CD4-positive, alpha-beta T cell (primary cell): Measurements from ENCODE around the gene OBSL1. TPM values are rescaled to one million over a fixed set of nuclear protein-coding genes. Genes with fewer than 3 reads are reported as not detected.
A peak's percentile ranks its signal among the peaks of the same experiment; 100 is the strongest.

Experiments used
- ATAC-seq: fragments of 200-7000 bp; cut with Tn5 transposase; one replicate; pipeline ENCODE4 v1.10.0; 2022; ENCODE audit warnings: mild to moderate bottlenecking; ENCODE audit not compliant: poor library complexity
- CTCF ChIA-PET: fragments of 350-600 bp; sonication (Branson Sonifier 250); formaldehyde crosslinking; loops from one replicate; lab custom pipeline; 2021; ENCODE audit warnings: antibody characterized with exemption, inconsistent platforms; lab: Charles Lee
- POLR2A ChIA-PET: fragments of 350-600 bp; sonication (Branson Sonifier 250); formaldehyde crosslinking; loops from one replicate; lab custom pipeline; 2021; ENCODE audit warnings: antibody characterized with exemption, inconsistent platforms; lab: Charles Lee
- DNase-seq, 14 experiments: peaks; one replicate each; pipeline ENCODE4 v3.0.0-alpha.2; 2013 to 2020; ENCODE audit warnings: mixed read lengths in 2 of 14
- H3K27ac ChIP-seq, 2 donors: one replicate each; pipeline versions ENCODE4 v1.5.1 to v1.7.0; 2013; ENCODE audit warnings: low read length in 2 of 2, low read depth in 1 of 2, mild to moderate bottlenecking in 1 of 2
- H3K27me3 ChIP-seq, 2 experiments: 1 replicate in 1 of 2; 2 replicates in 1 of 2; pipeline versions ENCODE4 v1.6.1 to v1.7.0; 2013; ENCODE audit warnings: low read length in 2 of 2, control low read depth in 1 of 2, mild to moderate bottlenecking in 1 of 2, moderate library complexity in 1 of 2; ENCODE audit not compliant: insufficient read depth in 2 of 2, control insufficient read depth in 1 of 2
- H3K36me3 ChIP-seq: one replicate; pipeline ENCODE4 v1.6.1; 2013; ENCODE audit warnings: low read length, control low read depth; ENCODE audit not compliant: insufficient read depth
- H3K4me1 ChIP-seq: one replicate; pipeline ENCODE4 v1.6.1; 2013; ENCODE audit warnings: low read length, control low read depth; ENCODE audit not compliant: insufficient read depth
- H3K4me3 ChIP-seq: one replicate; pipeline ENCODE4 v1.5.1; 2013; ENCODE audit warnings: mild to moderate bottlenecking, low read length, moderate library complexity
- H3K9me3 ChIP-seq, 2 experiments: 1 replicate in 1 of 2; 2 replicates in 1 of 2; pipeline versions ENCODE4 v1.6.1 to v1.7.0; 2013; ENCODE audit warnings: low read length in 2 of 2, mild to moderate bottlenecking in 2 of 2, control low read depth in 1 of 2, moderate library complexity in 1 of 2; ENCODE audit not compliant: control insufficient read depth in 1 of 2, insufficient read depth in 1 of 2
- H3K27ac Mint-ChIP-seq: one replicate; pipeline ENCODE4 v1.8.0; 2020; ENCODE audit warnings: mixed read lengths
- H3K27me3 Mint-ChIP-seq: one replicate; pipeline ENCODE4 v1.8.0; 2021; ENCODE audit warnings: mixed read lengths
- H3K36me3 Mint-ChIP-seq: one replicate; pipeline ENCODE4 v1.8.0; 2021; ENCODE audit warnings: low read depth, mixed read lengths
- H3K4me1 Mint-ChIP-seq: one replicate; pipeline ENCODE4 v1.8.0; 2021; ENCODE audit warnings: low read depth, mixed read lengths
- H3K4me3 Mint-ChIP-seq: one replicate; pipeline ENCODE4 v1.8.0; 2020; ENCODE audit warnings: mild to moderate bottlenecking, mixed read lengths
- H3K9me3 Mint-ChIP-seq: one replicate; pipeline ENCODE4 v1.8.0; 2020; ENCODE audit warnings: mixed read lengths
- CTCF ChIP-seq: fragments of 200-600 bp; IDR thresholded peaks from one replicate; pipeline ENCODE4 v1.8.0; 2022; ENCODE audit warnings: antibody characterized with exemption, mild to moderate bottlenecking
- intact Hi-C, 2 experiments: fragments of 100-400 bp; cut with DNase I in 1 of 2; cut with micrococcal nuclease in 1 of 2; formaldehyde crosslinking; loops; one replicate each; pipeline versions ENCODE4 v1.15.1 to v1.9.0; 2023 to 2025; cut with DNase I, micrococcal nuclease
- total RNA-seq, 174 experiments: library from RNA in 2 of 174; stranded (reverse) in 2 of 174; gene quantifications; one replicate each; pipeline ENCODE4 v1.2.3 and lab custom pipeline; 2021 to 2026

Gene OBSL1
- total RNA-seq, 2 experiments from 2014 or later = 0.31 to 0.49 TPM

- Histone ChIP-seq H3K4me1 (no peaks in the 10 kb centered on the region), H3K27ac (no peak overlapping the region), H3K27me3 (peaks cover 10 to 13% of the 10 kb centered on the region in 2 experiments), H3K4me3 (no peak overlapping the region), H3K36me3 (no peaks in the 10 kb centered on the region), H3K9me3 (no peaks in the 10 kb centered on the region)
- Mint-ChIP-seq H3K27ac (no peak overlapping the region), H3K27me3 (peaks cover 53% of the 10 kb centered on the region), H3K9me3 (no peaks in the 10 kb centered on the region), H3K36me3 (no peaks in the 10 kb centered on the region), H3K4me3 (no peak overlapping the region), H3K4me1 (no peaks in the 10 kb centered on the region)
- TF ChIP-seq CTCF = no peak
- ATAC-seq = no peak
- intact Hi-C loops = no loop called here
- CTCF ChIA-PET = interaction anchor here (1.1 kb wide), 1 partner anchor 21 kb away, joined by 3 read pairs; no protein-coding TSS in a partner anchor
- peak in 1 of 14 experiments; percentile 8 for DNase-seq
- POLR2A ChIA-PET = no interaction called here
Observed at GRCh38 chr2:219563271-219563928, 7.9 kb downstream of the OBSL1 start.

GRCh38 chr2:219562049-219563020 lies 9.0 kb downstream of the OBSL1 start:
- ATAC-seq = no peak
- CTCF ChIA-PET = interaction anchor here (1.1 kb wide), 1 partner anchor 20 kb away, joined by 3 read pairs; no protein-coding TSS in a partner anchor
- Mint-ChIP-seq H3K27me3 (peaks cover 46% of the 10 kb centered on the region), H3K27ac (no peak overlapping the region), H3K9me3 (no peaks in the 10 kb centered on the region), H3K4me1 (no peaks in the 10 kb centered on the region), H3K4me3 (no peak overlapping the region), H3K36me3 (no peaks in the 10 kb centered on the region)
- Histone ChIP-seq H3K36me3 (no peaks in the 10 kb centered on the region), H3K9me3 (no peaks in the 10 kb centered on the region), H3K4me1 (no peaks in the 10 kb centered on the region), H3K27me3 (peaks cover 6 to 10% of the 10 kb centered on the region in 2 experiments), H3K27ac (no peak overlapping the region), H3K4me3 (no peak overlapping the region)
- peak in 1 of 14 experiments; percentile 8 for DNase-seq
- intact Hi-C loops = no loop called here
- POLR2A ChIA-PET = no interaction called here
- TF ChIP-seq CTCF = no peak

GRCh38 chr2:219561179-219562048 lies 9.9 kb downstream of the OBSL1 start:
- Histone ChIP-seq H3K9me3 (no peaks in the 10 kb centered on the region), H3K27ac (no peak overlapping the region), H3K36me3 (no peaks in the 10 kb centered on the region), H3K4me3 (no peak overlapping the region), H3K27me3 (peaks cover 11 to 12% of the 10 kb centered on the region in 2 experiments), H3K4me1 (no peaks in the 10 kb centered on the region)
- no peak overlapping the region for H3K27ac Mint-ChIP-seq
- ChIA-PET CTCF (interaction anchor here (1.0 to 2.3 kb wide), 4 partner anchors 10 to 170 kb away, joined by 3 to 21 read pairs (median 4); partner anchors contain the start of genes INHA and OBSL1), POLR2A (no interaction called here)
- no peak overlapping the region for H3K4me3 Mint-ChIP-seq
- no peaks in the 10 kb centered on the region for H3K9me3 Mint-ChIP-seq
- ATAC-seq (no peak), DNase-seq (peak in 1 of 14 experiments; percentile 5)
- peaks cover 51% of the 10 kb centered on the region for H3K27me3 Mint-ChIP-seq
- no peaks in the 10 kb centered on the region for H3K36me3 Mint-ChIP-seq
- no peaks in the 10 kb centered on the region for H3K4me1 Mint-ChIP-seq
- intact Hi-C loops = loop anchor here in 1 of 2 experiments (2.0 kb wide), 1 partner anchor 21 kb away; no protein-coding TSS in a partner anchor
- no peak for TF ChIP-seq CTCF
